ENCODE measurements around the gene EEF2. TPM values are rescaled to one million over a fixed set of nuclear protein-coding genes. Genes with fewer than 3 reads are reported as not detected.
"Not testable (repeated sequence)": the region's sequence is repeated elsewhere in the genome, so short reads cannot be mapped to it uniquely, and the experiment has no call there.

The EEF2 gene
- total RNA-seq, 1 donor from 2014 or later = 2,359 TPM

GRCh38 chr19:4012092-4012974, 27.1 kb upstream of the EEF2 start:
- Mint-ChIP-seq H3K27me3 (ENCODE audit: insufficient read depth) (no peaks in the 10 kb centered on the region), H3K4me3 (no peak overlapping the region), H3K9me3 (no peaks in the 10 kb centered on the region), H3K4me1 (ENCODE audit: low read depth) (peaks cover 18% of the 10 kb centered on the region), H3K27ac (no peak overlapping the region), H3K36me3 (ENCODE audit: low read depth) (peaks cover 15% of the 10 kb centered on the region)
- intact Hi-C loops (cut with micrococcal nuclease) = no loop called here
- no peak for DNase-seq (ENCODE audit: low spot score)

DNA sequence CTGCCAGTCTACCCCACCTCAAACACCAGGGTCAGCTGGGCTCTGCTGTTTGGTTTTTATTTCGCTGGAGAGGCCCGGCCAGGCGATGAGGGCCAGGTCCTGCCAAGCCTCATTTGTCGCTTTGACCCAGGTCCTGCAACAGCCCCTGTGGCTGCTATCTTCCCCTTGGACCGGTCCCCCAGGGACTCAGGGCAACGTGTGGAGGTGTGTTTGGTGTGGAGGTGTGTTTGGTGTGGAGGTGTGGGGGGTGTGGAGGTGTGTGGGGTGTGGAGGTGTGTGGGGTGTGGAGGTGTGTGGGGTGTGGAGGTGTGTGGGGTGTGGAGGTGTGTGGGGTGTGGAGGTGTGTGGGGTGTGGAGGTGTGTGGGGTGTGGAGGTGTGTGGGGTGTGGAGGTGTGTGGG, 26.2 kb upstream of the EEF2 start:
- peaks cover 14% of the 10 kb centered on the region for H3K36me3 Mint-ChIP-seq (ENCODE audit: low read depth)
- H3K9me3 Mint-ChIP-seq; DNase-seq (ENCODE audit: low spot score); intact Hi-C loops (cut with micrococcal nuclease); H3K4me3 Mint-ChIP-seq; H3K27ac Mint-ChIP-seq; H3K27me3 Mint-ChIP-seq (ENCODE audit: insufficient read depth): not testable (repeated sequence)
- H3K4me1 Mint-ChIP-seq (ENCODE audit: low read depth) = peaks cover 18% of the 10 kb centered on the region

- Mint-ChIP-seq H3K36me3 (ENCODE audit: low read depth) (peaks cover 12% of the 10 kb centered on the region), H3K4me3 (no peak overlapping the region), H3K27me3 (ENCODE audit: insufficient read depth) (no peaks in the 10 kb centered on the region), H3K27ac (no peak overlapping the region), H3K4me1 (ENCODE audit: low read depth) (peaks cover 18% of the 10 kb centered on the region), H3K9me3 (no peaks in the 10 kb centered on the region)
- DNase-seq (ENCODE audit: low spot score) = no peak
- intact Hi-C loops (cut with micrococcal nuclease) = no loop called here
Measured at GRCh38 chr19:4010808-4011110, 25.5 kb upstream of the EEF2 start.

DNA sequence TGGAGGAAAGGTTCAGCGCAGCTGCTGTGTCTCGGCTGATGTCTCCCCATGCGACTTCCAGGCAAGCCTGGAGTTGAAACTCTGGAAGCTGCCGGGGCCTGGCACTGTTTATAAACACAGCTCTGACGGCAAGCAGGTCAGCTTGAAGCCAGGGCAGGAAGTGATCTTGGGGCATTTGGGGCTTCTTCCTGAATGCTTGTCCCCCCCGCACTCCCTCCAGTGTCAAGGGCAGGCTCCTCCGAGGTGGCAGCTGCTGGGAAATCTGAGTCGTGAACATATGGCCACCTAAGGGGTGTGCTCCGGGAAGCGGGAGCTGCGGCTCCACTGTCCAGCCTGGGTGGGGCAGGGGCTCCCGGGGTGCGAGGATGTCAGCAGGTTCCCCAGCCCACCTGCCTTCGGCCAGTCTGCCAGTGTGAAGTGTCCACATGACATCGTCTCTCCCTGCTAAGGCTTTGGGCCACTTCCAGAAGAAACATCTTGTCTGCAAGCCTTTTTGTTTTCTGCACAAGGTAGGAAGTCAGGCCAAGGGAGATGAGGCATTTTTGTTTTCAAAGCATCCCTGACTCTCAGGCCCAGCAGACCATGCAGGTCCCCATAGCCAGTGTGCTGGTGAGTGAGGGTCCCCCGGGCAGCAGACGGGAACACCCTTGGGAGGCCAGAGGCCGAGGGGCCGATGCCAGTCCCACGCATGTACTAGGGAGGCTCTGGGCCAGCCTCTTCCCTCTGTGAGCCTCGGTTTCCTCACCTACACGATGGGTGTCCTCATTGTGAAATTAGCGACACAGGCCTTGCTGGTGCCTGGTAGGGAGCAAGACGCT, 24.9 kb upstream of the EEF2 start:
- H3K27me3 Mint-ChIP-seq (ENCODE audit: insufficient read depth) = no peaks in the 10 kb centered on the region
- H3K27ac Mint-ChIP-seq = no peak overlapping the region
- DNase-seq (ENCODE audit: low spot score) = no peak
- intact Hi-C loops (cut with micrococcal nuclease) = no loop called here
- peak overlapping the region; percentile 7 for H3K4me3 Mint-ChIP-seq
- H3K9me3 Mint-ChIP-seq = no peaks in the 10 kb centered on the region
- H3K36me3 Mint-ChIP-seq (ENCODE audit: low read depth) = peaks cover 12% of the 10 kb centered on the region
- peaks cover 18% of the 10 kb centered on the region for H3K4me1 Mint-ChIP-seq (ENCODE audit: low read depth)

- peak overlapping the region; percentile 84 for H3K27ac Mint-ChIP-seq
- H3K27me3 Mint-ChIP-seq (ENCODE audit: insufficient read depth) = no peaks in the 10 kb centered on the region
Measured at GRCh38 chr19:4007836-4008539, 22.7 kb upstream of the EEF2 start.

DNA sequence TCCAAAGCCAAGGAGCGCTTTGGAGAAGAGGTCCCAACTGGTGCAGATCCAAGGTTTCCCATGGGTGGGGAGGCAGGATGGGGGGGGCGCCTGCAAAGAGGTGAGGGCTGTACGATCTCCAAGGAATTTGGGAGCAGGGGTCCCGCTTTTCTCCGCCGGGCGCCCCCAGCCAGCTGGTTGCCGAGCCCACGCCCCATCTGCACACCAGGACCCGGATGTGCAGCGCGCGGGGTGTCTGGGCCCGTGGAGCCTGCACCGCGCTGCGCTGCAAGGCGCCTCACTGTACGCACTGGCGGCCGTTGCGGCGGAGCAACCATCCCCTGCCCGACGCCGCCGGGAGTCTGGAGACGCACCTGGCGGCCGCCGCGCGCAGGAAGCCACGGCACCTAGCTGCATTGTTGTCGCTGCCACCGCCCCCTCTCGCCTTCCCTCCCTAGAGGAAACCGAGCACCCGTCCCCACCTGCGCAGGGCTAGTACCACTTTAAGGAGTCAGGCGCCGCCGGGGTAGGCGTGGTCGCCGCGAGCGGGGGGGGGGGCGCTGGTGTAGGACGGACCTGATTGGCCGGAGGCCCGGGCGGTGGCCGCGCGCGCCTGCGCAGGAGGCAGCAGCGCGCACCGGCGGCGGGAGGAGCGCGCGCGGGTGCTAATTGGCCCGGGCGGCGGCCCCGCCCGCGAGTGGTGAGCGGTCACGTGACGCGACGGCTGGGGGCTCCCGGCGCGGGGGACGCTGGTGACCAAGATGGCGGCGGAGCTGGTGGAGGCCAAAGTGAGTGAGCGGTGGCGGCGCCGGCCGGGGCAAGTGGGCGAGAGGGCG, 22.0 kb upstream of the EEF2 start, which contains the start of gene PIAS4:
Gene PIAS4, plus strand, starts transcription at position 716 of the 815 bp plus-strand sequence. Its CDS starts 25 bp downstream, at position 741.
- Mint-ChIP-seq H3K27ac (peak within 1 kb of the TSS; percentile 84), H3K9me3 (no peaks in the 10 kb centered on the region), H3K27me3 (ENCODE audit: insufficient read depth) (no peaks in the 10 kb centered on the region), H3K36me3 (ENCODE audit: low read depth) (peaks cover 3% of the 10 kb centered on the region), H3K4me3 (peak within 1 kb of the TSS; percentile 90), H3K4me1 (ENCODE audit: low read depth) (peaks cover 18% of the 10 kb centered on the region)
- intact Hi-C loops (cut with micrococcal nuclease) = loop anchor here (1.0 to 2.0 kb wide), 7 partner anchors 17 to 501 kb away; partner anchors contain the start of genes DAPK3, FZR1, YJU2 and ZBTB7A
- DNase-seq (ENCODE audit: low spot score) = peak; percentile 94

More at GRCh38 chr19:4007836-4008539, 22.7 kb upstream of the EEF2 start:
- DNase-seq (ENCODE audit: low spot score) = peak; percentile 12
- H3K36me3 Mint-ChIP-seq (ENCODE audit: low read depth) = peaks cover 9% of the 10 kb centered on the region
- H3K4me3 Mint-ChIP-seq = peak overlapping the region; percentile 90
- H3K4me1 Mint-ChIP-seq (ENCODE audit: low read depth) = peaks cover 18% of the 10 kb centered on the region
- no peaks in the 10 kb centered on the region for H3K9me3 Mint-ChIP-seq
- intact Hi-C loops (cut with micrococcal nuclease) = loop anchor here (1.0 to 2.0 kb wide), 7 partner anchors 18 to 502 kb away; partner anchors contain the start of genes DAPK3, FZR1, YJU2 and ZBTB7A

DNA sequence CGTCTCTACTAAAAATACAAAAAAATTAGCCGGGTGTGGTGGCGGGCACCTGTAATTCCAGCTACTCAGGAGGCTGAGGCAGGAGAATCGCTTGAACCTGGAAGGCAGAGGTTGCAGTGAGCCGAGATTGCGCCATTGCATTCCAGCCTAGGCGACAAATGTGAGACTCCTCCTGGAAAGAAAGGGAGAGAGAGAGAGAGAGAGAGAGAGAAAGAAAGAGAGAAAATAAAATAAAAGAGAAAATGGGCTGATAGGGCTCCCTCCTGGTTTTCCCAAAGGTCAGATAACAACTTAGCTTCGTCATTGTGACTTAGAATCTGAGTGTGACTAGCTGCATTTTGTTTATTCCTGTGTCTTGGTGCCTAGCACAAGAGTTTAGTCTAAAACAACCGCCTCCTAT, 20.2 kb upstream of the EEF2 start:
- Mint-ChIP-seq H3K4me3 (peak overlapping the region; percentile 65), H3K4me1 (ENCODE audit: low read depth) (peaks cover 18% of the 10 kb centered on the region)
- H3K27me3 Mint-ChIP-seq (ENCODE audit: insufficient read depth); H3K36me3 Mint-ChIP-seq (ENCODE audit: low read depth); intact Hi-C loops (cut with micrococcal nuclease); H3K27ac Mint-ChIP-seq; H3K9me3 Mint-ChIP-seq; DNase-seq (ENCODE audit: low spot score): not testable (repeated sequence)

GRCh38 chr19:4000798-4001197, 15.5 kb upstream of the EEF2 start:
- H3K9me3 Mint-ChIP-seq; DNase-seq (ENCODE audit: low spot score); H3K36me3 Mint-ChIP-seq (ENCODE audit: low read depth); intact Hi-C loops (cut with micrococcal nuclease); H3K27me3 Mint-ChIP-seq (ENCODE audit: insufficient read depth); H3K4me3 Mint-ChIP-seq; H3K4me1 Mint-ChIP-seq (ENCODE audit: low read depth); H3K27ac Mint-ChIP-seq: not testable (repeated sequence)

GRCh38 chr19:3998667-3999412, 13.6 kb upstream of the EEF2 start:
- H3K4me1 Mint-ChIP-seq (ENCODE audit: low read depth); H3K4me3 Mint-ChIP-seq; intact Hi-C loops (cut with micrococcal nuclease); H3K36me3 Mint-ChIP-seq (ENCODE audit: low read depth); H3K27me3 Mint-ChIP-seq (ENCODE audit: insufficient read depth); H3K27ac Mint-ChIP-seq; H3K9me3 Mint-ChIP-seq; DNase-seq (ENCODE audit: low spot score): not testable (repeated sequence)

DNA sequence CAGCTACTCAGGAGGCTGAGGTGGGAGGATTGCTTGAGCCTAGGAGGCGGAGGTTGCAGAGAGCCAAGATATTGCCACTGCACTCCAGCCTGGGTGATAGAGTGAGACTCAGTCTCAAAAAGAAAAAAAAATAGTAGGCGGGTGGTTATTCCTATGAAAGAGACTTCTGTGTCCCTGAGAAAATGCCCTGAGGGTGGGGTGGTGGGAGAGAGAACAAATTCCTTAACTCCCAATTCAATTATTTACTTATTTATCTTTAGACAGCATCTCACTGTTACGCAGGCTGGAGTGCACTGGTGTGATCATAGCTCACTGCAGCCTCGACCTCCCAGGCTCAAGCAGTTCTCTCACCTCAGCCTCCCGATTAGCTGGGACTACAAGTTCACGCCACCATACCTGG, 10.3 kb upstream of the EEF2 start:
- H3K36me3 Mint-ChIP-seq (ENCODE audit: low read depth) = no peaks in the 10 kb centered on the region
- H3K27me3 Mint-ChIP-seq (ENCODE audit: insufficient read depth) = no peaks in the 10 kb centered on the region
- H3K27ac Mint-ChIP-seq = no peak overlapping the region
- no peak for DNase-seq (ENCODE audit: low spot score)
- peaks cover 9% of the 10 kb centered on the region for H3K4me1 Mint-ChIP-seq (ENCODE audit: low read depth)
- no peaks in the 10 kb centered on the region for H3K9me3 Mint-ChIP-seq
- intact Hi-C loops (cut with micrococcal nuclease) = no loop called here
- no peak overlapping the region for H3K4me3 Mint-ChIP-seq

DNA sequence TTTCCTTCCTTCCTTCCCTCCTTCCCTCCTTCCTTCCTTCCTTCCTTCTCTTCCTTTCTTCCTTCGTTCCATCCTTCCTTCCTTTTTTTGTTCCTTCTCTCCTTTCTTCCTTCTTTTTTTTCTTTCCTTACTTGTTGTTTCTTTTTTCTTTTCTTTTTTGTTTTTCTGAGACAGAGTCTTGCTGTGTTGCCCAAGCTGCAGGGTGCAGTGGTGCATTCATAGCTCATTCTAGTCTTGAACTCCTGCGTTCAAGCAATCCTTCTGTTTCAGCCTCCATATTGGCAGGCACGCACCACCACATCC, 5.5 kb upstream of the EEF2 start:
- Mint-ChIP-seq H3K9me3 (no peaks in the 10 kb centered on the region), H3K36me3 (ENCODE audit: low read depth) (no peaks in the 10 kb centered on the region), H3K4me1 (ENCODE audit: low read depth) (peaks cover 24% of the 10 kb centered on the region), H3K4me3 (peak overlapping the region; percentile 58), H3K27ac (peak overlapping the region; percentile 75), H3K27me3 (ENCODE audit: insufficient read depth) (peaks cover 2% of the 10 kb centered on the region)
- no peak for DNase-seq (ENCODE audit: low spot score)
- intact Hi-C loops (cut with micrococcal nuclease) = loop anchor here (1.0 kb wide), 4 partner anchors 17 to 214 kb away; partner anchors contain the start of genes ANKRD24, PIAS4, SIRT6 and ZBTB7A

All from activated T-helper 1 cell treated with anti-CD3 and anti-CD28 coated beads, Interleukin-12 subunit alpha, Interleukin-12 subunit beta, Interleukin-2, Interleukin-4 antibody, amounts not matched to agents 30 ng/mL and 10 ng/mL and 1 ng/mL, durations not matched to agents 14 hours and 24 hours and 36 hours (primary cell).